GM19438 (cell line): Measurements from ENCODE around the gene KCTD2.
A peak's percentile ranks its signal among the peaks of the same experiment; 100 is the strongest.
"Not testable (repeated sequence)": the region's sequence is repeated elsewhere in the genome, so short reads cannot be mapped to it uniquely, and the experiment has no call there.

Experiments
- ATAC-seq: cut with Tn5 transposase; IDR thresholded peaks from one replicate; pipeline ENCODE4 v1.9.1; 2021; ENCODE audit warnings: low read depth; ENCODE audit not compliant: unreplicated experiment

The KCTD2 gene

GRCh38 chr17:75046407-75047289, at the start of gene KCTD2, which contains the start of gene ATP5PD:
Gene KCTD2, plus strand, starts transcription at chr17:75047225. Its CDS starts 26 bp downstream, at chr17:75047251.
Gene ATP5PD, minus strand, starts transcription at chr17:75046969. Its CDS starts 4,319 bp downstream, at chr17:75042650.
- ATAC-seq: peak; percentile 96

- no peak for ATAC-seq
Observed at GRCh38 chr17:74998783-74999182, 48.2 kb upstream of the KCTD2 start.

GRCh38 chr17:74999523-74999922, 47.5 kb upstream of the KCTD2 start:
- no peak for ATAC-seq

GRCh38 chr17:75001915-75002843, 44.8 kb upstream of the KCTD2 start:
- no peak for ATAC-seq

GRCh38 chr17:75003070-75003956, 43.7 kb upstream of the KCTD2 start:
- no peak for ATAC-seq

- ATAC-seq: no peak
Observed at GRCh38 chr17:75003957-75004355, 43.1 kb upstream of the KCTD2 start.

GRCh38 chr17:75004371-75004770, 42.7 kb upstream of the KCTD2 start:
- no peak for ATAC-seq

- no peak for ATAC-seq
Observed at GRCh38 chr17:75005291-75005690, 41.7 kb upstream of the KCTD2 start.

GRCh38 chr17:75006084-75006483, 40.9 kb upstream of the KCTD2 start:
- ATAC-seq: not testable (repeated sequence)

GRCh38 chr17:75006653-75007052, 40.4 kb upstream of the KCTD2 start:
- no peak for ATAC-seq

GRCh38 chr17:75008373-75008772, 38.7 kb upstream of the KCTD2 start:
- no peak for ATAC-seq

- ATAC-seq: no peak
Observed at GRCh38 chr17:75009139-75009724, 37.8 kb upstream of the KCTD2 start.

- no peak for ATAC-seq
Observed at GRCh38 chr17:75010683-75011400, 36.2 kb upstream of the KCTD2 start.

GRCh38 chr17:75011401-75012095, 35.5 kb upstream of the KCTD2 start:
- no peak for ATAC-seq

GRCh38 chr17:75012096-75012345, 35.0 kb upstream of the KCTD2 start:
- ATAC-seq: no peak

- peak; percentile 86 for ATAC-seq
Observed at GRCh38 chr17:75012346-75013091, 34.5 kb upstream of the KCTD2 start, which contains the start of gene MRPL58. Gene MRPL58, plus strand, starts transcription at chr17:75012670. Its CDS starts 17 bp downstream, at chr17:75012687.

- ATAC-seq: no peak
Observed at GRCh38 chr17:75013092-75013559, 33.9 kb upstream of the KCTD2 start.

- ATAC-seq: no peak
Observed at GRCh38 chr17:75019146-75019545, 27.9 kb upstream of the KCTD2 start.
